GM18526 (cell line): ENCODE data around the gene HNRNPH3.

Source experiments
- POLR2A ChIP-seq: IDR thresholded peaks from 3 replicates; pipeline ENCODE4 v1.6.1; 2011; ENCODE audit not compliant: insufficient read length; ENCODE audit errors: extremely low read depth

HNRNPH3 gene

GRCh38 chr10:68327889-68328786 is 3.7 kb upstream of the HNRNPH3 start:
- TF ChIP-seq POLR2A: no peak

GRCh38 chr10:68329506-68329861 is 2.4 kb upstream of the HNRNPH3 start:
- no peak for TF ChIP-seq POLR2A

GRCh38 chr10:68330852-68331454 is 911 bp upstream of the HNRNPH3 start:
- no peak for TF ChIP-seq POLR2A

- peak; percentile 56 for TF ChIP-seq POLR2A
These were observed 594 bp downstream of the HNRNPH3 start, which contains the start of gene PBLD for GRCh38 chr10:68332259-68333057. PBLD (minus strand) TSS chr10:68332928; CDS start chr10:68306844, 26,084 bp downstream.

GRCh38 chr10:68333058-68333395 is 1.2 kb downstream of the HNRNPH3 start:
- no peak for TF ChIP-seq POLR2A

- TF ChIP-seq POLR2A: no peak
These were observed 1.9 kb downstream of the HNRNPH3 start for GRCh38 chr10:68333440-68334431.

- TF ChIP-seq POLR2A: no peak
These were observed 3.0 kb downstream of the HNRNPH3 start for GRCh38 chr10:68334672-68335467.

- no peak for TF ChIP-seq POLR2A
These were observed 5.0 kb downstream of the HNRNPH3 start for GRCh38 chr10:68336754-68337351.

GRCh38 chr10:68340358-68341080 is 8.7 kb downstream of the HNRNPH3 start:
- no peak for TF ChIP-seq POLR2A

GRCh38 chr10:68342909-68343516 is 11.1 kb downstream of the HNRNPH3 start:
- no peak for TF ChIP-seq POLR2A

GRCh38 chr10:68345621-68346020 is 13.8 kb downstream of the HNRNPH3 start:
- no peak for TF ChIP-seq POLR2A

- no peak for TF ChIP-seq POLR2A
These were observed 14.9 kb downstream of the HNRNPH3 start for GRCh38 chr10:68346774-68347173.

GRCh38 chr10:68348265-68348741 is 16.4 kb downstream of the HNRNPH3 start:
- no peak for TF ChIP-seq POLR2A

GRCh38 chr10:68353537-68353936 is 21.7 kb downstream of the HNRNPH3 start:
- TF ChIP-seq POLR2A: no peak
